Measurements from ENCODE around the gene NIN.

DNA sequence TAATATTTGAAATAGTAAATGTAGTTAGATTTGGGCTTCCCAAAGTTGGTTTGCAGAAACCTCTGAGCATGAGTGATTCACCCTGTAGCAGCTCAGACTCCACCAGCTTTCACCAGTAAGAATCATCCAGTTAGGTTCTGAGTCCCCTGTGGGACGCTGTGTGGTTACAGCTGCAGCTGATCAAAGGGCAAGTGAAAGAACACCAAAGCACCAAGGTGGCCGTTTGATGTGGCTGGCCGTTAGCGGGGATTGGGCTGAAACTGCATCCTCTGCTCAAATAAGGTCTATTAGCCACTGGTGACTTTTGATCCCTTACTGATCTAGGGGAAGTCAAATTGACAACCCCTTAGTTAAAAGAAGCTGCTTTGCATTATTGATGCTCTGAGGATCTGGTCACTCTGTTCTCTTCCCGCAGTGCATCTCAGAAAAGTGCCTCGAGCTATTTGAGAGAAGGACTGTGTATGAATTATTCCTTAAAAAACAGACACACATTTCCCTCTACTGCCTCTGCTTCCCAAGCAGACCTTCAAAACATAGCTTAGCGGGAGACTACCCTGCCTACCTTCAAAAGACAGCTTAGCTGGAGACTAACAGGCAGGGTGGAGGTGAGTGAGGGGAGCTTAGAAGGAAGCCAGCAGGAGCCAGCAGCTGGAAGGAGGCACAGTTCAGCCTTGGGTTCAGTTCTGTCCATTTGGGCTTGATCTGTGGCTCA lies 44.6 kb upstream of the NIN start:
- TF ChIP-seq POLR2A (IDR thresholded peaks at IDR 0.05; ENCODE audit: low read length): no peak
- TF ChIP-seq GATA1 (IDR thresholded peaks at IDR 0.05; ENCODE audit: low read depth, low read length): no peak

All from erythroblast (primary cell).